GM20000 (cell line): ENCODE measurements around the gene SLC39A2.
A peak's percentile ranks its signal among the peaks of the same experiment; 100 is the strongest.

ENCODE experiments used
- DNase-seq: peaks from one replicate; pipeline ENCODE4 v3.0.0; 2012; ENCODE audit warnings: low spot score
- TF ChIP-seq, protein P1 (sequence below): IDR thresholded peaks from 2 replicates; pipeline ENCODE4 v1.5.1; 2012; ENCODE audit warnings: mild to moderate bottlenecking, control low read depth; ENCODE audit errors: extremely low read depth, missing control alignments

The SLC39A2 gene

GRCh38 chr14:21023817-21024584 is 24.9 kb downstream of the SLC39A2 start:
- TF ChIP-seq, protein P1, sequence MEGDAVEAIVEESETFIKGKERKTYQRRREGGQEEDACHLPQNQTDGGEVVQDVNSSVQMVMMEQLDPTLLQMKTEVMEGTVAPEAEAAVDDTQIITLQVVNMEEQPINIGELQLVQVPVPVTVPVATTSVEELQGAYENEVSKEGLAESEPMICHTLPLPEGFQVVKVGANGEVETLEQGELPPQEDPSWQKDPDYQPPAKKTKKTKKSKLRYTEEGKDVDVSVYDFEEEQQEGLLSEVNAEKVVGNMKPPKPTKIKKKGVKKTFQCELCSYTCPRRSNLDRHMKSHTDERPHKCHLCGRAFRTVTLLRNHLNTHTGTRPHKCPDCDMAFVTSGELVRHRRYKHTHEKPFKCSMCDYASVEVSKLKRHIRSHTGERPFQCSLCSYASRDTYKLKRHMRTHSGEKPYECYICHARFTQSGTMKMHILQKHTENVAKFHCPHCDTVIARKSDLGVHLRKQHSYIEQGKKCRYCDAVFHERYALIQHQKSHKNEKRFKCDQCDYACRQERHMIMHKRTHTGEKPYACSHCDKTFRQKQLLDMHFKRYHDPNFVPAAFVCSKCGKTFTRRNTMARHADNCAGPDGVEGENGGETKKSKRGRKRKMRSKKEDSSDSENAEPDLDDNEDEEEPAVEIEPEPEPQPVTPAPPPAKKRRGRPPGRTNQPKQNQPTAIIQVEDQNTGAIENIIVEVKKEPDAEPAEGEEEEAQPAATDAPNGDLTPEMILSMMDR = no peak
- DNase-seq = no peak

DNA sequence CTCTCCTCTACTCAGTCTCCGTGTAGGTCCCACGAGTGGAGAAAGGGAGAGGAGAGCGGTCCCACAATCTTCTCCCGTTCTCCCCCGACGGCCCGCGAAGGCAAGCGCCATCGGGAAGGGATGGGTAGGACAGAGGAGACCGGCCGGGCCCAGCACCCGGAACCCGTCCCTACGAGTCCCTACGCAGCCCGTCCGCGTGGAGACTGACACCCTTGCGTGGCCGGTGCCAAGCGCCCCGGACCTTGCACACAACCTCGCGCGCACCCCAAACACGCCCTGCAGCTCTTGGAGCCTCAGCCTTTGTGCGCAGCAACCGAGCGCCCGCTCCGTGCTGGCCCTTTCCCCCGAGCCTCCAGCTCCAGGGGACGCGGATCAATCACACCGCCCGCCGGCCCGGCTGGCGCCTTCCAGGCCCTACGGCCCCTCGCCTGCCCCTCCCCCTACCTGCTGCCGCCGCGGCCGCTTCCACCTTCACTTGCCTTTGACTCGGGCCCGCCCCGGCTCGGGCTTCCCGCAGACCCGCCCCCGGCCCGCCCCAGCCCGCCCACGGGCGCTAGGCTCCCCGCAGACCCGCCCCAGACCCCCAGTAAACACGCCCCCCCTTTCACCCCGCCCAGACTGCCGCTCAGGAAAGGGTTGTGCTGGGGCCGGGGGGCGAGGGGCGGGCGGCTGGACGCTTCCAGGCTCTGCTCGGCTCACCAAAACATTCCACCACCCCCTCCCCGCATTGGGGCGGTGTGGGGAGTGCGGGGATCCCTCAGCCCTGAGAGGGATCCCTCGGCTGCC is 25.7 kb downstream of the SLC39A2 start, which contains the start of gene NDRG2:
TSS of gene NDRG2 (minus strand) at position 477 of the 786 bp plus-strand sequence. CDS start 1,746 bp downstream, outside the sequence.
- peak; percentile 78 for DNase-seq
- TF ChIP-seq, protein P1 = no peak

DNA sequence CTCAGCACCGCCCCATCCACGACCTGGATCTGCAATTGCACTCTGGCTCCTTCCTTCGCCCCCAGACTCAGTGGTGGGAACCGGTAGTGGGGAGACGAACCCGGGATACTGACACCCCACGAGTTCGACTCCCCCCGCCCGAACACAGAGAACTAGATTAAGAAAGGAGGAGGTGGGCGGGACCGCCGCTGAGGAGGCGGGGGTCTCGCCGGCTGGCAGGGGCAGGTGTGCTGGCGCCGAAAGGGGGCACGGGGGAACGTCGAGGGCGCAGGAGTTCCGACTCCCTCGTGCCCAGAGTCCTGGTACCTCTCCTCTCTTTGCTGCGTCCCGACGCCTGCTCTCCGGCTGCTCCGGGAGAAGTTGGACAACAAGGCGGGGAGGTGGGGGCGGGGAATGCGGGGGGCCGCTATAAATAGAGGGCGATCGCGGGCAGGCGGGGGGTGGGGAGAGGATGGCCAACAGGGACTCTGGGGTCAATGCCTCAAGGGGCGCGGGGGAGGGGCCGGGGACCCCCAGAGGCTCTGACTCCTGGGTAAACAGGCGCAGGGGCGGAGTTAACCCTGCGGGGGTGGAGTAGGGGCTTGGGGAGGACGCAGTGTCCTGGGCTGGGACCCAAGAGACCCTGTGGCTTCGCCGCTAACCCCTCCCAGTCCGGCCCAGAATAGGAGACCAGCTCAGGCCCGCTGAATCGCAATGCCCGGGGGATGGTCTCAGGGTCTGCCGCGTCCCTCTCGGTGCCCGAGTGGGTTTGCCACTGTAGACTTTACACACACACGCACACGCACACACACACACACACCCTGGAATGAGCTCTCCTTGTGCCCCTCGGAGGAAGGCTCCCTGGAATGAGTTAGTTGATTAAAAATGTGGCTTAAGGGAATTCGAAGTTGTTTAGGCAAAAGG is 26.5 kb downstream of the SLC39A2 start:
- TF ChIP-seq, protein P1 = no peak
- DNase-seq = no peak

DNA sequence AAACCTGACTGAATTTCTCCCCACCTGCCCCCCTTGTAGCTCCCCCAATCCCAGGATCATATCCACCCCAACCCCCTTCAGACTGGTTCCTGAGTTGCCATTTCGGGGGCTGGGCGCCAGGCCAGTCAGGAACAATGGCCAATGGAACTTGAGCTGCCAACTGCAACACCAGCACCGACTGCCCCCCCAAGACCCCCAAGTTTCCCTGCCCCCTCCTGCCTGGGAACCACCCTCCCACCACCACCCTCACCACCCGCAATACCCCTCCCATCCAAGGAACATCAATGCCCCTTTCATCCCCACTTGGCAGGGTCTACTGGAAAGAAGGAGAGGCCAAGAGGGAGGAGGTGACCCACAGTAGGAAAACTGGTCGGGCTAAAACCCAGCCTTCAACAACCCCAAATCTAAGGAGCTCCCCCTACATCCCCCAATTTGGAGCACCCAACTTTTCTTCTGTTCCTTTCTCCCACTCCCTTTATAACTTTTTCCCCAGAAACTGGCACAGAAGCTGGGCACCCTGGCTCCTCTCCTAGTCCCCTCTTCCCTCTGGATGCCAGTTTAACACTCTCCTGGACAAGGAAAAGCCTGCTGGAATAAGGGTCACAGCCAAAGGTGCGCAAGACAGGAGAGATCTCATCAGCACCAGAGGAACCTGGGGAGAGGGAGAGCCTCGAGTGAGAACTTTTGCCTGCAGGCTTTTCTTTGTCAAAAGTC is 27.3 kb downstream of the SLC39A2 start:
- no peak for DNase-seq
- TF ChIP-seq, protein P1 = no peak

DNA sequence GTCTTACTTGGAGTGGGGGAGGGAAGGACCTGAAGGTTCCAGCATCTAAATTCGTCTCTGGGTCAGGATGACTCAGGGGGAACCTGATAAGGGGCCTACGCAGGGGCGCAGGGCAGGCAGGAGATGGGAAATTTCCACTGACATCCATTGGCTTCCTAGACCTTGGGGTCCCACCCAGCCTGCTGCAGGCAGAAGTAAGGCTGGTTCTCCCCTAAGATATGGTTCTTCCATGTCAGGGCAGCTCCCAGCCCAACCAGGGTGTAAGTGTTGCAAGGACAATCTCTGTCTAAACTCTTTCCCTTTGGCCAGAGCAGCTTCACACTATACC is 27.9 kb downstream of the SLC39A2 start:
- TF ChIP-seq, protein P1 = no peak
- no peak for DNase-seq

DNA sequence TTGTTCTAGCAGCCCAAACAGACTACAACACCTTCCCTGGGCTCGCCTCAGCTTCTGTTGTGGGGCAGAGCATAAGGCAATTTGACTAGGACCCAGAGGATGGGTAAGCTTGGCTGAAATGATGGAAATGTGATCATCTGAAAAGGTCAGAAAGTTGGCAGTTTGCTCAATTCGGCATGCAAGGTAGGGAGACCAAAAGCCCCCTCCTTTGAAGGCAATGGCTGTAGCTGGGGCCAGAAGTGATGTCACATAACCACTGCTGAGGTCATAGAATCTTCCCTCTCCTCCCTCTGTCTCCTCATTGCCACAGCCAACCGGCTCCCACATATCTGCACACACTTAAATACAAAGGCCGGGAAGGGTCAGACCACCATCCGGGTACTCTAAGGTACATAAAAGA is 30.8 kb downstream of the SLC39A2 start, which contains the start of gene TPPP2:
TSS of gene TPPP2 (plus strand) at position 301 of the 400 bp plus-strand sequence. CDS start 365 bp downstream, outside the sequence.
- TF ChIP-seq, protein P1 = no peak

More for the DNA sequence above, 30.8 kb downstream of the SLC39A2 start, which contains the start of gene TPPP2:
- DNase-seq = no peak
